ENCODE measurements around the gene BRAF.
"Not testable (repeated sequence)": the region's sequence is repeated elsewhere in the genome, so short reads cannot be mapped to it uniquely, and the experiment has no call there.

The BRAF gene

GRCh38 chr7:140763166-140763565, 161.6 kb downstream of the BRAF start:
- not testable (repeated sequence) for DNase-seq

GRCh38 chr7:140761375-140761774, 163.4 kb downstream of the BRAF start:
- DNase-seq = not testable (repeated sequence)

- no peak for DNase-seq
Observed at GRCh38 chr7:140754506-140754905, 170.2 kb downstream of the BRAF start.

DNA sequence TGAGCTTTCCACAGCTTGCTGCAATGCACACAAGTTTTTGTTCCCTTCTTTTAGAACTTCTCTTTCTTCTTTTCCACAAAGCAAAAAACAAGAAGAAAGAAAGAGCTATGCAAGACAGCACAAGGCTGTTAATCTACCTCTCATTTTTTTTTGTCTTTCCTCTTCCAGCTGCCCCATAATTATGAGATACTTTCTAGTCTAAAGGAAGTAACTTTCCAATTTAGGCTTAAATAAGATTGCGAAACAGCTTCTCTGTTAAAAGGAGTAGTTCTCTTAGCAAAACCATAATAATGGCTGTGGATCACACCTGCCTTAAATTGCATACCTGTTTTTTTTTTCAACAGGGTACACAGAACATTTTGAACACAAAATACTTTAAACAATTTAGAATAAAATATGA, 172.2 kb downstream of the BRAF start:
- DNase-seq = no peak

GRCh38 chr7:140746751-140747150, 178.0 kb downstream of the BRAF start:
- DNase-seq = no peak

- peak; percentile 85 for DNase-seq
Observed at GRCh38 chr7:140745266-140746058, 179.3 kb downstream of the BRAF start.

DNA sequence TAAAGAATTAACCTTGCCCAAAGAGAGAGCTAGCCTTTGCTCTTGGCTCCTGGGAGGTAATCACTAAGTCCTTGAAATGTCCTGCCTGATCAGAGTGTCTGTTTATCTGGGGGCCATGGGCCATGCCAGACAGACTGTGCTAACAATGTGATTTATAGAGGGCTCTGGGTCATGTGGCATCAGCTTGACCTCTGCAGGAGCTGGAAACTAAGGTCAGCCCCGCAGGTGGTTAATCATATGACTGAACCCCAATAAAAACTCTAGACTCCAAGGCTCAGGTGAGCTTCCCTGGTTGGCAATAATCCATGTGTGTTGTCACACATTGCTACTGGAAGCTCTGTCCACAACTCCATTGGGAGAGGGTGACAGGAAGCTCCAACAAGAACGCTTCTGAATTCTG, 180.7 kb downstream of the BRAF start:
- DNase-seq = no peak

GRCh38 chr7:140743255-140743654, 181.5 kb downstream of the BRAF start:
- not testable (repeated sequence) for DNase-seq

- no peak for DNase-seq
Observed at GRCh38 chr7:140738280-140738679, 186.4 kb downstream of the BRAF start.

- DNase-seq = no peak
Observed at GRCh38 chr7:140734729-140735128, 190.0 kb downstream of the BRAF start.

DNA sequence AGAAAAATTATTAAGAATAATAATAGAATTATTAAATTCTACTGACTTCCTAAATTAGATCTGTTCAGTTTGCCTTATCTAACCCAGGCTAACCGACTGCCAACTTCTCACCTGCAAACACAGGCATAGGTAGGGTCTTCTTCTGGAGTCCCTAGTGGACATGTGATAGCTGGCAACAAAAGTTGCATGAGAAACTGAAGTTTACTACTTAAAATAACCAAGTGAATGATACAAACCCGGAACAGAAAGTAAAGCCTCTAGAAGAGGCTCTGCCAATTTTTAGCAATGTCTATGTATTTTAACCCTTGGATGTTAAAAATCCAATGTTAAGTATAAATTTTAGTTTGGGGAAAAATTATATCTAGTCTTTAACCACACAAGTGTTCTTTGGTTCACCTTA, 190.6 kb downstream of the BRAF start:
- DNase-seq = no peak

DNA sequence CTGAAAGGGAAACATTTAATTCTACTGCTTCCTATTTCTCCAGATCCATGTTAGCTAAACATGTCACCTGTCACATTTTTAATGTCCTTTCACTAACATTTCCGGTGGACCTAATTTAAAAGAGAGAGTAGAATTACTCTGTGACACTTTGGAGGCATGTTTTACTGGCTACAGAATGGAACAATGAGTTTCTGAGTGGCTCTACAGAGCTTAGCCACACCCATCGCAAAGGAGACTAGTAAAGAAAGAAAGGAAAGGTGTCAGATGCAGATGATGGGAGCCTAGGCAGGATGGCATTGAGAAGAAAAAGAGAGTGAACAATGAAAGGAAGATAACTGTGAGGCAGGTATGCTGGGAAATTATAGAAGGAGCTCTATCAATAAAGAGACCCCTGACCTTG, 192.3 kb downstream of the BRAF start:
- DNase-seq = no peak

DNA sequence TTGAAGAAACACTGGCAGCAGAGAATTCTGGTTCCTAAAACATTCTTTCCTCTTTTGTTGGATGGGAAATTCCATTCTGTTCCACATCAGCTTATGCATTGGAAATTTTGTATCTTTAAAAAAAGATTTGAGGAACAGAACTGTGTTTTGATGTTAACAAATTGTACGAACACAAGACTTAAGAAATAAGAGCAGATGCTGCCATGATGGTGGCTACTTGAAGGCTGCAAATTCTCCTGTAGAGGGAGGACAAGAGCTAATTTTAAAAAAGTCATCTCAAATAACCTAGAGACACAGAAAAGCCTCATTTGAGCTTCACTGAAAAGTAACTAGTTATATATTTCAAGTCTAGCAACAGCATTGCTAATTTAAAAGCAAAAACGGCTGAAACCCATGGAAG, 198.4 kb downstream of the BRAF start:
- DNase-seq = no peak

DNA sequence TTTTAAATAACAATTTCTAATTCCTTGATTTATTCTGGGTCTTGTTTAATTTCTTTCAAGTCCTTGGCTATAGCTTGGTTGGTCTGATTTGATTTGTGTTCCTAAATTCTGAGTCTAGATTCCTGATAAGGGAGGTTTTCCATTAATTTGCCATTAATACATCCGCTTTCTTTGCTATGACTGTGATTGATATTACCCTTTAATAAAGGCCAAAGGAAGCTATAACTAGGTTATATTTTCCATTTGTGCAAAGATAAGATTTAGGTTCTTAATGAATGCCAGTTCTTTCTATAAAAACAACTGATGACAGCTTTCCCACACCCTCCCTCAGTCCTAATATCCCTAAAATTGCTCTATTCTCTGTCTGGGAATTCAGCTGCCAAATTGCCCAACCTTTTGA, 200.0 kb downstream of the BRAF start:
- DNase-seq = no peak

DNA sequence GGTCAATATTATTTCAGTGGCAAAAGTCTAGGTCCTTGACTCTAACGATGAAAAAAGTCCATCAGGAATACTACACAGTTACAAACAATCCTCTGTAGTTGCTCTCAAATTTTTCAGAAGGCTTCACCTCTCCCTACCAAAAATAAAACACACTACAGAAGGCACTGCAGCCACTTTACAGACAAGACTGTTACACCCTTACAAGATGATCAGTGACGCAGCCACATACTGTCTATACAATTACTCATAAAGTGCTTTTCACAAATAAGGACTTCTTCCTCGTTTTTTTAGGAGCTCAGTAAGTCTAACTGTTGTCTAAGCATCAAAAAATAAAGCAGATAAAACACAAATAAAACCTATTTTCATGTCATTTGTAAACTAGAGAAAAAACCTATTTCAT, 201.2 kb downstream of the BRAF start:
- no peak for DNase-seq

DNA sequence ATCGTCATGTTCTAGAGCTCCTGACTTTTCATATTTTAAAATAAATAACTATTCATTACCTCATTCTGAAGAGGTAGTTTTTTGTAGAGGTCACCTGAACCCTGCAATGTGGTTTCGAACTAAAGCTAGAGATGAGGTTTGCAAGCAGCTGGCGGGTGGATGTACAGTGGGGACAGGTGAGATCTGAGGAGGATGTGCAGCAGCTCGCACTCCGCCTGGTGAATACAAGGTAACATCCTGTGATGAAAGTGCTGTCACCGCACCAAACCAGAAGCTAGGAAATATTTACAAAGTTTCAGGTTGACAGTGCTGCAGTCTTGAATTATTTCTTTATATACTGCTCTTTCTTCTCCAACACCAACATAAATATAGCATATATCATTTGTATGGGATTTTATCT, 201.7 kb downstream of the BRAF start:
- DNase-seq = no peak

DNA sequence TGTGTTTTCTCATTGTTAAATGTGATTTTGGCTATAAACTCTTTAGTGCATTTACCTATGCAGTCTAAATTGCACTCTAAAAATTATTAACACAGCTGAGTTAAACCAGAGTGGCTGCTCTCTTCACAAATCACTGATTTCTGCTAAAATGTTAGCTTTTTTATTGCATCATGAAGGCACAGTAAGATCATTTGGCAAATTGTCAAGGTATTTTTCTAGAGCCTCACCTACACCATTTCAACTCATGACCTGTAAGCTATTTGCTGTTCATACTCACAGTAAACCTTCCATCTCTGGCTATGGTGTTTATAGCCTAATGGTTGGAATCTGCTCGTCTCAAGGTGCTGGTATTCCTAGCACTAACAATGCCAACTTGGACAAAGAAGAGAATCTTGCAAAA, 202.5 kb downstream of the BRAF start:
- DNase-seq = no peak

DNA sequence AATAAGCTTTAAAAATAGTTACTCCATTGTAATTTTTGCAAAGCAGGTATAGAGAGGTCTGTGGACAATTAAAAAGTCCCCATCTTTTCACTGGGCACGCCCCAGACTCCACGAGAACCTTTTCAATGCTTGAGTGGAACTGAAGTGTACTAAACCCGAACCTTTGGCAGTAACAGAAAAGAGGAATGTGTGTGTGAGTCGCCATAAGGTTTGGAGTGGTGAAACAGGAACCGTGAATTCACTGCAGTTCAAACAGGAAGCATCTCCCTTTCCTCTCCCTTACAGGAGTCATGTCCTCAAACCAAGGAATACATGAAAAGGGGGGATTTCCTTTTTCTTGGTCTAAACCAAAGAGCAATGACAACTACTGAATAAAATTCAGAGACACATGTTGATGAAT, 205.0 kb downstream of the BRAF start:
- DNase-seq = no peak

- DNase-seq = no peak
Observed at GRCh38 chr7:140714331-140715040, 210.2 kb downstream of the BRAF start.

- not testable (repeated sequence) for DNase-seq
Observed at GRCh38 chr7:140712392-140712791, 212.3 kb downstream of the BRAF start.

GRCh38 chr7:140708764-140709163, 216.0 kb downstream of the BRAF start:
- not testable (repeated sequence) for DNase-seq

- DNase-seq = no peak
Observed at GRCh38 chr7:140707132-140707531, 217.6 kb downstream of the BRAF start.

DNA sequence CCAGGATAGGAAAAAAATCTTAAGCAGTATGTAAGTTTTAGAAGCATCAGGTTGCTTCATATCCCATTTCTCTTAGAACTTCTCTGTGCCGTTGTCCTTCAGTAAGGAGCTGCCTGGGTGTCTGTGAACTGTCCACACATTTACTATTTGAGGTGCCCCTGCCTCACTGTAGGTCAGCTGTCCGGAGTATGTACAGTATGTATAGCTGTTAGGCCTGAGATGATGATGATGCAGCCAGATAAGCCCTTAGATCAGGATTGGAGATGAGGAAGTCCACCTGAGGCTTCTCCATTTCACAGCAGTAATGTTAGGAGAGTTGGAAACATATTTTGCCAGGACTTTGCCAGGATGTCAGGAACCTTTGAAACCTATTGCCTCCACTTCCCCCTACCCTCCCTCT, 220.5 kb downstream of the BRAF start:
- no peak for DNase-seq

DNA sequence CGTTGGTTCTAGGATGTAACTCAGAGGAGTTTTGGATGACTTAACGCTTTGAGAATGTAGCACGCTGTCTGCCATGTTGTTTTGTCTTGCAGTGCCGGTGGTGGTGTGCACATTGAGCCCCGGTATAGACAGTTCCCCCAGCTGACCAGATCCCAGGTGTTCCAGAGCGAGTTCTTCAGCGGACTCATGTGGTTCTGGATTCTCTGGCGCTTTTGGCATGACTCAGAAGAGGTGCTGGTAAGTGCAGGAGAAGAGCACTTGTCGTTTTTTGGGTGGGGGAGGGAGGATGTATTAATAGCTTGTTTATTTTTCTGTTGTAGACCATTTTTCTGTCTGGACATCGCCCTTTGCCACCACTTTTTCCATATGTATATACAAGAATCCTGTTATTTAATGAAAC, 222.0 kb downstream of the BRAF start:
- DNase-seq = no peak

GRCh38 chr7:140698477-140698876, 226.3 kb downstream of the BRAF start:
- DNase-seq = no peak
